Esophagus squamous epithelium (tissue), 5 donors: ENCODE results near the gene TBC1D5. TPM values are rescaled to one million over a fixed set of nuclear protein-coding genes. Genes with fewer than 3 reads are reported as not detected.

Experiments
- DNase-seq: peaks from one replicate; lab custom pipeline; 2025; lab: John Stamatoyannopoulos, UW
- H3K27ac ChIP-seq, 4 donors: fragments of 200-600 bp; sonication (generic); one replicate each; pipeline ENCODE4 v1.5.1; 2016 to 2019; ENCODE audit warnings: mild to moderate bottlenecking in 1 of 4
- H3K27me3 ChIP-seq, 4 donors: fragments of 200-600 bp; sonication (generic); 1 replicate in 3 of 4; 2 replicates in 1 of 4; pipeline versions ENCODE4 v1.5.1 to v1.6.0; 2017 to 2021; ENCODE audit warnings: antibody characterized with exemption in 1 of 4
- H3K36me3 ChIP-seq, 3 donors: fragments of 200-600 bp; sonication (generic); one replicate each; pipeline ENCODE4 v1.5.1; 2016 to 2019
- H3K4me1 ChIP-seq, 3 donors: fragments of 200-600 bp; sonication (generic); one replicate each; pipeline ENCODE4 v1.5.1; 2017 to 2019
- H3K4me3 ChIP-seq, 4 donors: fragments of 200-600 bp; sonication (generic); 1 replicate in 3 of 4; 2 replicates in 1 of 4; pipeline ENCODE4 v1.5.1; 2016 to 2019; ENCODE audit warnings: mild to moderate bottlenecking in 2 of 4, moderate library complexity in 1 of 4
- H3K9me3 ChIP-seq, 3 donors: fragments of 200-600 bp; sonication (generic); one replicate each; pipeline ENCODE4 v1.5.1; 2016 to 2019
- CTCF ChIP-seq, 6 experiments: fragments of 450-650 bp in 4 of 6; fragments of 200-600 bp in 2 of 6; sonication (generic) in 2 of 6; IDR thresholded peaks; one replicate each; pipeline ENCODE4 v1.5.1; 2016 to 2019; ENCODE audit warnings: antibody characterized with exemption in 6 of 6, mild to moderate bottlenecking in 4 of 6, moderate library complexity in 4 of 6
- POLR2A ChIP-seq, 4 donors: fragments of 450-650 bp; IDR thresholded peaks; one replicate each; pipeline ENCODE4 v1.6.1; 2017; ENCODE audit warnings: antibody characterized with exemption in 4 of 4, mild to moderate bottlenecking in 4 of 4, moderate library complexity in 3 of 4
- WGBS, 2 donors: methylation state at CpG; one replicate each; pipeline ENCODE4 v1.1.5; 2018; 5-methylcytosine and 5-hydroxymethylcytosine counted together
- intact Hi-C: fragments of 100-400 bp; cut with DNase I; formaldehyde crosslinking; loops from one replicate; pipeline ENCODE4 v1.15.0; 2022
- total RNA-seq, 4 donors: library from RNA; depleted of rRNA; stranded (reverse); fragments of >200 nt; gene quantifications; one replicate each; pipeline ENCODE4 v1.1.0, GENCODE V29; 2016
- donor health status: DM: yes; HTN: yes; CAD: no.

TBC1D5 gene
- total RNA-seq, 4 donors from 2014 or later, result 32.8 to 56.1 (median 39.9) TPM

DNA sequence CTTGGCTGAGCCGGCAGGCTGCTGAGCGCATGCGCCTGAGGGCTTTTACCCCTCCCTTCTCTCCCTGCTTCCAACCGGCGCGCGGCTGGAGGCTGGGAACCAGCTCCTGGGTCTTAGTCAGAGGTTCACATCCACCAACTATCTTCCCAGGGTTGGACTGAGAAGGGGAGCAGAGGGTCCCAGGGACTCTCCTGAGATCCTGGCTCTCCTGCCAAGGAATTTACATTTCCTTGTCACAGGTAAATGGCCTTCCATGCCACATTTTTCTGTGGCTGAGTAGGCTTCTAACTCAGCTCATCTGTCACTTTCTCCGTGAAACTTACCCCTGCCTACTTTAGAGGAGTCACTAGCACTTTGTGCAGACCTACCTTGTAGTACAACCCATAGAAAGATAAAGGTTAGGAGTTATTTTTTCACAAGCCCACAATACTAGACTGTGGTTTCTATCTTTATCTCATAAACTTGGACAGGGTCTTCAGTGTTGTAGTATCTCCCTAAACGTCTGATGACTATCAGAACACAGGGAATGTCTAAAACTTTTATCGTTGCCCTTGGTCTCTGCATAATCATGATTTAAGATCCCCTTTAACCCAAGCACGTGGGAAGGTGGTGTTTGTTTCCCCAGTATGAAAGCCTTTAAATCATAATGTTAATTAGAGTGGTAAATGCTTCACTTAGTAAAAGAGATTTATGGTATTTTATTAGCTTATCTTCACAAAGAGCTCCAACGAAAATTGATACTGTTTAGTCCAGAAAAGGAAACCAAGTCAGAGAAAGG lies 638 bp upstream of the TBC1D5 start:
- Histone ChIP-seq H3K27me3 (no peaks in the 10 kb centered on the region), H3K4me3 (peak overlapping the region; percentile 76 to 92 (median 90)), H3K36me3 (no peaks in the 10 kb centered on the region), H3K27ac (peak overlapping the region; percentile 99 to 100 (median 100)), H3K9me3 (no peaks in the 10 kb centered on the region), H3K4me1 (peaks cover 0 to 43% (median 25%) of the 10 kb centered on the region in 3 donors)
- TF ChIP-seq POLR2A (IDR thresholded peaks at IDR 0.05) (no peak), CTCF (IDR thresholded peaks at IDR 0.05) (peak in 1 of 6 experiments; percentile 2)
- WGBS, 2 donors, result 1% methylated on average over 8 to 9 of the region's 12 CpGs
- no peak for DNase-seq
- intact Hi-C loops, result no loop called here

DNA sequence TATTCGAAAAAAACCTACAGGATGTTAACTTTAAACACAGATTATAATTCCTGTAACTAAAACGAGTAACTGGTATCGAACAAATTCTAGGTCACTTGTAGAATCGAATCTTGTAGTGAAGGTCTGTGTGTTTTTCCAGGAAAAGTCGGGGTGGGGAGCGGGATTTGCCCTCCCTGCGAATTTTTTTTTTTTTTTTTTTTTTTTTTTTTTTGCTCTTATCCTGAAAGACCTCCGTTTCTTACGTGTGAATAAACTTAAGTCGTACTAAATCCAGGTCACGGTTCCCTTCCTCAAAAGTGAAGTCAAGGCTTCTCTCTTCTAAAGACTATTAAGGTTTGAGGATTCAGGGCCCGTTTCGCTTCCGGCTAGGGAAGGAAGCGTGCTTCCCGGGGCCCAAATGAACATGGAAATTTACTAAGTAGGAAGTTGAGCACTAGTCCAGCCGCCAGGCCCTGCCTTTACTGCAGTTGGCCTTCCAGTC lies 770 bp downstream of the TBC1D5 start:
- peak overlapping the region; percentile 99 to 100 (median 100) for H3K27ac ChIP-seq
- no peaks in the 10 kb centered on the region for H3K36me3 ChIP-seq
- peak overlapping the region; percentile 76 to 92 (median 90) for H3K4me3 ChIP-seq
- no peak for TF ChIP-seq POLR2A (IDR thresholded peaks at IDR 0.05)
- no peak for TF ChIP-seq CTCF (IDR thresholded peaks at IDR 0.05)
- DNase-seq, result no peak
- H3K27me3 ChIP-seq, result no peaks in the 10 kb centered on the region
- WGBS, 2 donors, result 0% methylated on average over 11 to 12 of the region's 17 CpGs
- intact Hi-C loops, result no loop called here
- H3K9me3 ChIP-seq, result no peaks in the 10 kb centered on the region
- peaks cover 0 to 48% (median 25%) of the 10 kb centered on the region in 3 donors for H3K4me1 ChIP-seq

- WGBS, 2 donors, result 29 to 35% methylated on average over 3 of the region's 3 CpGs
- no peaks in the 10 kb centered on the region for H3K27me3 ChIP-seq
- intact Hi-C loops, result no loop called here
- H3K4me3 ChIP-seq, result peak overlapping the region in 3 of 4 donors; percentile 89 to 92 (median 92)
- TF ChIP-seq CTCF (IDR thresholded peaks at IDR 0.05) (no peak), POLR2A (IDR thresholded peaks at IDR 0.05) (peak in 1 of 4 donors; percentile 16)
- peak overlapping the region; percentile 99 to 100 (median 100) for H3K27ac ChIP-seq
- no peak for DNase-seq
- H3K36me3 ChIP-seq, result no peaks in the 10 kb centered on the region
- peaks cover 0 to 52% (median 25%) of the 10 kb centered on the region in 3 donors for H3K4me1 ChIP-seq
- no peaks in the 10 kb centered on the region for H3K9me3 ChIP-seq
These were observed 1.7 kb downstream of the TBC1D5 start for GRCh38 chr3:17740721-17741141.

- TF ChIP-seq POLR2A (IDR thresholded peaks at IDR 0.05) (no peak), CTCF (IDR thresholded peaks at IDR 0.05) (no peak)
- 57 to 79% methylated on average over 2 of the region's 2 CpGs for WGBS, 2 donors
- Histone ChIP-seq H3K36me3 (no peaks in the 10 kb centered on the region), H3K4me3 (peak overlapping the region in 2 of 4 donors; percentile 19 to 49), H3K9me3 (no peaks in the 10 kb centered on the region), H3K27me3 (no peaks in the 10 kb centered on the region), H3K4me1 (peaks cover 0 to 52% (median 25%) of the 10 kb centered on the region in 3 donors), H3K27ac (peak overlapping the region; percentile 74 to 100 (median 99))
- intact Hi-C loops, result no loop called here
- DNase-seq, result no peak
These were observed 3.5 kb downstream of the TBC1D5 start for GRCh38 chr3:17738921-17739320.

DNA sequence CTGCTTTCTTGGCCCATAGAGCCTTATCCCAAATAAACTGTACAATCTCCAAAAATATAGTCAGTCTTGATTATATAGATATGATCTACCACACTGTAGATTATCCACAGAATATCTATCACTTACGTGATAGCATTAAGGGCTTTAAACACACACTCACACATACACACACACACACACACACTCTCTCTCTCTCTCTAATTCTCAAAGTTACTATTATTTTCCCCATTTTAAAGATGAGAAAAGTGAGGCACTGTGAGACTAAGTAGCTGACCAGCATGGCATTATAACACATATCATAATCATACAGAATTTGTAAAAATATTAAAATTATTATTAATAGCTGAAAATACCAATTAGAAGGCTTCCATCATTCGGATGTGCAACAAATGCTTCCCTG lies 4.2 kb downstream of the TBC1D5 start:
- Histone ChIP-seq H3K4me1 (peaks cover 0 to 48% (median 22%) of the 10 kb centered on the region in 3 donors), H3K4me3 (no peak overlapping the region), H3K27me3 (no peaks in the 10 kb centered on the region), H3K27ac (no peak overlapping the region), H3K9me3 (no peaks in the 10 kb centered on the region), H3K36me3 (no peaks in the 10 kb centered on the region)
- no peak for DNase-seq
- intact Hi-C loops, result no loop called here
- 86 to 95% methylated on average over 2 of the region's 2 CpGs for WGBS, 2 donors
- no peak for TF ChIP-seq POLR2A (IDR thresholded peaks at IDR 0.05)
- TF ChIP-seq CTCF (IDR thresholded peaks at IDR 0.05), result no peak
